GM12865 (cell line): ENCODE measurements around the gene PCDH9.

Source experiments
- DNase-seq: peaks from one replicate; pipeline ENCODE4 v3.0.0; 2010; ENCODE audit warnings: low read depth
- H3K4me3 ChIP-seq: 2 replicates; pipeline ENCODE4 v1.5.1; 2011; ENCODE audit warnings: mild to moderate bottlenecking, low read depth, low read length, control low read depth
- TF ChIP-seq, protein P1 (sequence below): IDR thresholded peaks from 2 replicates; pipeline ENCODE4 v1.5.1; 2011; ENCODE audit warnings: low read length, control low read depth, low read depth, inconsistent platforms; ENCODE audit not compliant: insufficient read depth; ENCODE audit errors: missing control alignments

PCDH9 gene, protein sequence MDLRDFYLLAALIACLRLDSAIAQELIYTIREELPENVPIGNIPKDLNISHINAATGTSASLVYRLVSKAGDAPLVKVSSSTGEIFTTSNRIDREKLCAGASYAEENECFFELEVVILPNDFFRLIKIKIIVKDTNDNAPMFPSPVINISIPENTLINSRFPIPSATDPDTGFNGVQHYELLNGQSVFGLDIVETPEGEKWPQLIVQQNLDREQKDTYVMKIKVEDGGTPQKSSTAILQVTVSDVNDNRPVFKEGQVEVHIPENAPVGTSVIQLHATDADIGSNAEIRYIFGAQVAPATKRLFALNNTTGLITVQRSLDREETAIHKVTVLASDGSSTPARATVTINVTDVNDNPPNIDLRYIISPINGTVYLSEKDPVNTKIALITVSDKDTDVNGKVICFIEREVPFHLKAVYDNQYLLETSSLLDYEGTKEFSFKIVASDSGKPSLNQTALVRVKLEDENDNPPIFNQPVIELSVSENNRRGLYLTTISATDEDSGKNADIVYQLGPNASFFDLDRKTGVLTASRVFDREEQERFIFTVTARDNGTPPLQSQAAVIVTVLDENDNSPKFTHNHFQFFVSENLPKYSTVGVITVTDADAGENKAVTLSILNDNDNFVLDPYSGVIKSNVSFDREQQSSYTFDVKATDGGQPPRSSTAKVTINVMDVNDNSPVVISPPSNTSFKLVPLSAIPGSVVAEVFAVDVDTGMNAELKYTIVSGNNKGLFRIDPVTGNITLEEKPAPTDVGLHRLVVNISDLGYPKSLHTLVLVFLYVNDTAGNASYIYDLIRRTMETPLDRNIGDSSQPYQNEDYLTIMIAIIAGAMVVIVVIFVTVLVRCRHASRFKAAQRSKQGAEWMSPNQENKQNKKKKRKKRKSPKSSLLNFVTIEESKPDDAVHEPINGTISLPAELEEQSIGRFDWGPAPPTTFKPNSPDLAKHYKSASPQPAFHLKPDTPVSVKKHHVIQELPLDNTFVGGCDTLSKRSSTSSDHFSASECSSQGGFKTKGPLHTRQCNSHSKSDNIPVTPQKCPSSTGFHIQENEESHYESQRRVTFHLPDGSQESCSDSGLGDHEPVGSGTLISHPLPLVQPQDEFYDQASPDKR (N-terminal part only)

DNA sequence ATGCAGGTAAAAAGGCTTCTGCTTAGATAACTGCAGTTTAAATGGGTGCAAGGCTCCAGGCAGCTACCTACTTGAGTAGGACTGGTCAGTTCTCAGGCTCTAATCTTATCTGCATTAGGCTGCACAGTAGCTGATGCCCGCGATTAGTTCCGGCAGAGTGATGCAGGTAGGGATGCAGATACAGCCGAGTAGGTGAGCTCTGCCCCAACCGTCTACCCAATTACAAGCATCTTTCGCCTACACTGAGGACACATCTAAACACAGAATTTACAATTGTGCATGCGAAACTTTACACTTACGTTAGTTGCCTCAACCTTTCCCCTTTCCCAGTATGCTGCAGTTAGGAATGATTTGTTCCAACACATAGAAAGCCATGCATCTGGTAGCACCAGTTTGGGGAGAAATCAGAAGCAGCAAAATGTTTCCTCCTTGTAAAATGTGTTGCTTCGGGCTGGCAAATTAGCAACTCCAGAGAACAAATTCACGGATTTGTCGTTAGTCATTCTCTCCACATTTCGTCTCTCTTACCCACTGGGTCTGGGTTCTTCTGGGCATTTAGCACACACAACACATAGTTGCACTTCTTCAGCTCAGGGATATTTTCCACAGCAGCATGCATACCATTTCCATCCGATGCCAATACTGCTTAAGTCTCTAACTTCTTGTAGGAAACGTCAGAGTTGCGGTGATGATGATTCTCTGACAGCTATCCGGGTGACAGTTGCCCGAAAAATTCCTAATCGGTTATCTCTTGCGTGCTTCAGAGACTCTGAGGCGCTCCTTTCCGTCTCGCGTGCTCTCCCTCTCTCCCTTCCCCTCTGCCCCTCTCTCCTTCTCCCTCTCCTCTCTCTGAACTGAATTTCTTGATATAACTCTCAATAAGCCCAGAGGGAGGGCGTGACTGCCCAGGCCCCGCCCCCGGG is at the start of gene PCDH9:
PCDH9 (minus strand) TSS at position 856 of the 923 bp plus-strand sequence. CDS start 1,896 bp downstream, outside the sequence.
- no peak for DNase-seq
- peak within 1 kb of the TSS; percentile 79 for H3K4me3 ChIP-seq
- TF ChIP-seq, protein P1, sequence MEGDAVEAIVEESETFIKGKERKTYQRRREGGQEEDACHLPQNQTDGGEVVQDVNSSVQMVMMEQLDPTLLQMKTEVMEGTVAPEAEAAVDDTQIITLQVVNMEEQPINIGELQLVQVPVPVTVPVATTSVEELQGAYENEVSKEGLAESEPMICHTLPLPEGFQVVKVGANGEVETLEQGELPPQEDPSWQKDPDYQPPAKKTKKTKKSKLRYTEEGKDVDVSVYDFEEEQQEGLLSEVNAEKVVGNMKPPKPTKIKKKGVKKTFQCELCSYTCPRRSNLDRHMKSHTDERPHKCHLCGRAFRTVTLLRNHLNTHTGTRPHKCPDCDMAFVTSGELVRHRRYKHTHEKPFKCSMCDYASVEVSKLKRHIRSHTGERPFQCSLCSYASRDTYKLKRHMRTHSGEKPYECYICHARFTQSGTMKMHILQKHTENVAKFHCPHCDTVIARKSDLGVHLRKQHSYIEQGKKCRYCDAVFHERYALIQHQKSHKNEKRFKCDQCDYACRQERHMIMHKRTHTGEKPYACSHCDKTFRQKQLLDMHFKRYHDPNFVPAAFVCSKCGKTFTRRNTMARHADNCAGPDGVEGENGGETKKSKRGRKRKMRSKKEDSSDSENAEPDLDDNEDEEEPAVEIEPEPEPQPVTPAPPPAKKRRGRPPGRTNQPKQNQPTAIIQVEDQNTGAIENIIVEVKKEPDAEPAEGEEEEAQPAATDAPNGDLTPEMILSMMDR: no peak

DNA sequence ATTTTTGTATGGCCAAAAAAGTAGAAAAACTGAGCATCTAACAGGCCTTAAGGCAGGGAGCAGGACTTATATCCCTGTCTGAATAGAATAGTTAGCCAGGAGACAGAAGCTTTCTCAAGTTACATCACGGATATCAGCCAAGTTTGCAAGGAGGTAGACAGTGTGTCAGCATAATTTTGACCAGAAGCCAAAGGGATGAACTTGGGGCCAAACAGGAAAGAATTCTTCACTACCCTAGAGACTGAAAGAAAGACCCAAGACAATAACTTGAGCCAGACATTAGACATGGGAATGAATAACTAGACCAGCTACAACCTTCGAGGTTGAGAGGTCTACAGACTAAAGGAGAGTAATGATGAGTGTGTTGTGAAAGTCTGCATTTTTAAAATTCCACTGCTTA is 48.1 kb upstream of the PCDH9 start:
- TF ChIP-seq, protein P1: no peak
- H3K4me3 ChIP-seq: no peak overlapping the region
- DNase-seq: no peak

DNA sequence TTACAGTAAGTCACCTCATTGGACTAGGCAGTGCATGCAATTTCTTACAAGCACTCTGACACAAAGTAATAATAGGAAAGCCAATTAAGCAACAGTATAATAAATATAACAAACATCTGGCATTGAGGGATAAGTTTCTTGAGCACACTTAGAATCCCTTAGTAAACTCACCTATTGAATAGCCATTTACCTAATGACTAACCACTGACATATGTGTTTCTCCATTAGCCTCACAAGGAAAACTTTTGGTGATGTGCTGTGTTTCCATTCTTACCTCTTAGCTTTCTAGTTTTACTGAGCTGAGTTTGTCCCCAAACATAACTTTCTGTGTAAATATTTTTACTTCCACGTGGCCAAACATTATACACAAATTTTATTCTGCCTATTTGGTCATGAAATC is 47.4 kb upstream of the PCDH9 start:
- no peak for DNase-seq
- TF ChIP-seq, protein P1: no peak
- H3K4me3 ChIP-seq: no peak overlapping the region

DNA sequence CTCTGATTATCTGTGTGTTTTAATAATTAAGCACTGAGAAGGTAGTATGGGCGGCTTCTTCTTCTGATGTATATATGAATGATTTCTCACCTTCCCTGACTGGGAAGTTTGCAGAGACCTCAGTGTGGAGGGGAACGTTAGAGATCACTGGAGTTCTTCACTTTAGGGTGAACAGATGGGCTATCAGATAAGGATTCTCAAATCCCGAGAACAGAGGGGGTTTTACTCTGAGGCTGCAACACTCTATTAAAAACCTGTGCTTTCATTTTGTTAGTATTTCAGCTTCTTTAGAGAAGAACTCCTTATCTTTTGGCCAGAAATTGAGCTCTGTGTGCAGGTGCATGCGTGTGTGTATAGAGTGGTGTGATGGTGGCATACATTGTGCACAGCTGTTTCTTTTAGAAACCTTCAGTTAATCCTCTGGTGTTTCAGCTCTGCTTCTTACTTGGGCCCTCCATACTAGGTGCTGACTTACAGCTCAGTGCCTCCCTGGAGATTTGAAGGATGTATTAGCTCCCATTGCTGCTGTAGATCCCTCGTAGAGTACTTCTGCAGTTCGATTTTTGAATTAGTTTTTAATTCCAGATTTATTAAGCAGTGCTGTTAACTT is 45.3 kb upstream of the PCDH9 start:
- no peak overlapping the region for H3K4me3 ChIP-seq
- TF ChIP-seq, protein P1: no peak
- no peak for DNase-seq

DNA sequence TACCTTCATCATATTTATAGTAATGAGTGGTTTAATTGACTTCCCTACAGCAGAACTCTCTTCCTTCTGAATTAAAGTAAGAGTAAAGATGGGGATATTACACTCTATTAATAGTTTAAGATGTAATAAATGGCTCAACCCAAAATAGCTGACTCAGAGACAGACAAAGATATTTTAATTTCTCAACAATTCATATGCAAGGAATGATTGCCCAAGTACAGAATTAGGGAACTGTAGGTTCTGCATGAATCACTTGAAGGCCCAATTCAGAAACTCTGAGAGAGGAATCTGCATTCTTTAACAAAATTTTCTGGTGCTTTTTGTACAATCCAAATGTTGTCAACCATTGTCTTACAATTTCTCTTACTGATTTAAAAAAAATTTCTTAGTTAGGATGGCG is 42.9 kb upstream of the PCDH9 start:
- TF ChIP-seq, protein P1: no peak
- no peak for DNase-seq
- H3K4me3 ChIP-seq: no peak overlapping the region
